SU-DHL-6 (cell line): ENCODE measurements around the gene BAD.

Experiments used
- H2AFZ ChIP-seq: fragments of 200-600 bp; sonication (generic); 2 replicates; pipeline ENCODE4 v1.6.1; 2014; ENCODE audit warnings: low read depth, mild to moderate bottlenecking, moderate library complexity, mixed read lengths, antibody characterized with exemption, low read length; ENCODE audit not compliant: severe bottlenecking
- H3F3A ChIP-seq: fragments of 200-600 bp; shearing (Covaris generic); 2 replicates; pipeline ENCODE4 v1.6.0; 2016; ENCODE audit warnings: antibody characterized with exemption, mild to moderate bottlenecking; ENCODE audit not compliant: insufficient read depth
- H3K27ac ChIP-seq: fragments of 200-600 bp; sonication (generic); 2 replicates; pipeline ENCODE4 v1.5.1; 2016; ENCODE audit warnings: low read depth, mild to moderate bottlenecking, low read length, moderate library complexity, mixed read lengths
- H3K27me3 ChIP-seq: fragments of 200-600 bp; sonication (generic), shearing (Covaris generic); 2 replicates; pipeline ENCODE4 v1.6.0; 2014; ENCODE audit warnings: mild to moderate bottlenecking, low read length
- H3K36me3 ChIP-seq: fragments of 200-600 bp; sonication (generic); 2 replicates; pipeline ENCODE4 v1.6.1; 2014; ENCODE audit warnings: mild to moderate bottlenecking, low read length, mixed read lengths
- H3K4me2 ChIP-seq: fragments of 300-600, 200-600 bp; shearing (Covaris generic), sonication (generic); 2 replicates; pipeline ENCODE4 v1.6.0; 2014; ENCODE audit warnings: low read length, low read depth, mild to moderate bottlenecking; ENCODE audit not compliant: poor library complexity, severe bottlenecking
- H3K4me3 ChIP-seq: fragments of 200-600 bp; sonication (generic); 2 replicates; pipeline ENCODE4 v1.5.1; 2014; ENCODE audit warnings: antibody characterized with exemption, low read length, mild to moderate bottlenecking, mixed read lengths; ENCODE audit not compliant: insufficient read depth, poor library complexity, severe bottlenecking
- H3K79me2 ChIP-seq: fragments of 200-600 bp; sonication (generic); 2 replicates; pipeline ENCODE4 v1.6.1; 2014; ENCODE audit warnings: mild to moderate bottlenecking, low read length, moderate library complexity; ENCODE audit not compliant: insufficient read depth
- H3K9ac ChIP-seq: fragments of 200-600 bp; sonication (generic); 2 replicates; pipeline ENCODE4 v1.7.0; 2014; ENCODE audit warnings: mild to moderate bottlenecking, low read length
- H3K9me2 ChIP-seq: fragments of 200-600 bp; sonication (generic); replicated peaks from 2 replicates; pipeline ENCODE4 v1.6.1; 2014; ENCODE audit warnings: low read length; ENCODE audit not compliant: insufficient read depth
- H3K9me3 ChIP-seq: fragments of 200-600 bp; sonication (generic); 2 replicates; pipeline ENCODE4 v1.6.1; 2014; ENCODE audit warnings: low read length, mixed read lengths; ENCODE audit not compliant: insufficient read depth
- H4K20me1 ChIP-seq: fragments of 200-600 bp; sonication (generic); 2 replicates; pipeline ENCODE4 v1.6.1; 2014; ENCODE audit warnings: low read depth, mild to moderate bottlenecking, antibody characterized with exemption, low read length, moderate library complexity, mixed read lengths
- CTCF ChIP-seq: fragments of 200-600 bp; sonication (generic); IDR thresholded peaks from one replicate; pipeline ENCODE4 v1.5.1; 2017; ENCODE audit warnings: antibody characterized with exemption, mild to moderate bottlenecking, low read length, moderate library complexity; ENCODE audit not compliant: insufficient read depth, poor library complexity, severe bottlenecking
- EZH2phosphoT487 ChIP-seq: fragments of 200-600 bp; sonication (generic), shearing (Covaris generic); conservative IDR thresholded peaks from 2 replicates; pipeline ENCODE4 v1.6.1; 2018; ENCODE audit warnings: mild to moderate bottlenecking, antibody characterized with exemption, low read length, moderate library complexity, mixed read lengths

BAD gene

GRCh38 chr11:64323373-64323772 lies 38.9 kb upstream of the BAD start:
- no peak overlapping the region for H3K9ac ChIP-seq
- no peak overlapping the region for H3K4me2 ChIP-seq
- H3K9me2 ChIP-seq, result no peaks in the 10 kb centered on the region
- H3K27me3 ChIP-seq, result no peaks in the 10 kb centered on the region
- H4K20me1 ChIP-seq, result no peaks in the 10 kb centered on the region
- no peak for TF ChIP-seq EZH2phosphoT487
- no peak for TF ChIP-seq CTCF
- H3K27ac ChIP-seq, result no peak overlapping the region
- no peak overlapping the region for H2AFZ ChIP-seq
- H3K36me3 ChIP-seq, result no peaks in the 10 kb centered on the region
- H3F3A ChIP-seq, result no peaks in the 10 kb centered on the region
- H3K4me3 ChIP-seq, result no peak overlapping the region
- no peaks in the 10 kb centered on the region for H3K9me3 ChIP-seq
- H3K79me2 ChIP-seq, result no peaks in the 10 kb centered on the region; the same call in 1 of the 2 replicates

- H3K27ac ChIP-seq, result no peak overlapping the region
Measured at GRCh38 chr11:64322925-64323260, 38.4 kb upstream of the BAD start.

DNA sequence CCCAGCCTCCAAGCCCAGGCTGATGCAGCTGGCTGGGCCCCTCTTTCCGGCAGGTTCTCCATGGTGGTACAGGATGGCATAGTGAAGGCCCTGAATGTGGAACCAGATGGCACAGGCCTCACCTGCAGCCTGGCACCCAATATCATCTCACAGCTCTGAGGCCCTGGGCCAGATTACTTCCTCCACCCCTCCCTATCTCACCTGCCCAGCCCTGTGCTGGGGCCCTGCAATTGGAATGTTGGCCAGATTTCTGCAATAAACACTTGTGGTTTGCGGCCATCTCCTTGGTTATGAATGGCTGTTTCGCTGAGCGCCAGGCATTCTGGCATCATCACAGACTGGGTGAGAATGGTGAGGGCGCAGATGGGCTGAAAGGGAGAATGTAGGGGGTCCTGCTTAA lies 37.1 kb upstream of the BAD start:
- H4K20me1 ChIP-seq, result no peaks in the 10 kb centered on the region
- H3K79me2 ChIP-seq, result no peaks in the 10 kb centered on the region; the same call in 1 of the 2 replicates
- H2AFZ ChIP-seq, result no peak overlapping the region
- no peaks in the 10 kb centered on the region for H3K9me3 ChIP-seq
- H3K27ac ChIP-seq, result no peak overlapping the region
- no peaks in the 10 kb centered on the region for H3K36me3 ChIP-seq
- TF ChIP-seq EZH2phosphoT487 (no peak), CTCF (no peak)
- H3K9me2 ChIP-seq, result no peaks in the 10 kb centered on the region
- H3K4me3 ChIP-seq, result no peak overlapping the region
- no peaks in the 10 kb centered on the region for H3K27me3 ChIP-seq
- H3K9ac ChIP-seq, result no peak overlapping the region
- no peak overlapping the region for H3K4me2 ChIP-seq
- H3F3A ChIP-seq, result peaks cover 11% of the 10 kb centered on the region

More at GRCh38 chr11:64322925-64323260, 38.4 kb upstream of the BAD start:
- H3K4me3 ChIP-seq, result no peak overlapping the region
- no peaks in the 10 kb centered on the region for H3K27me3 ChIP-seq
- no peaks in the 10 kb centered on the region for H3K9me2 ChIP-seq
- H3K4me2 ChIP-seq, result no peak overlapping the region
- no peaks in the 10 kb centered on the region for H3K36me3 ChIP-seq
- H3K9me3 ChIP-seq, result no peaks in the 10 kb centered on the region
- H3K9ac ChIP-seq, result no peak overlapping the region
- no peaks in the 10 kb centered on the region; the same call in 1 of the 2 replicates for H3K79me2 ChIP-seq
- no peaks in the 10 kb centered on the region for H3F3A ChIP-seq
- H4K20me1 ChIP-seq, result no peaks in the 10 kb centered on the region
- no peak overlapping the region for H2AFZ ChIP-seq
- TF ChIP-seq CTCF (no peak), EZH2phosphoT487 (no peak)

DNA sequence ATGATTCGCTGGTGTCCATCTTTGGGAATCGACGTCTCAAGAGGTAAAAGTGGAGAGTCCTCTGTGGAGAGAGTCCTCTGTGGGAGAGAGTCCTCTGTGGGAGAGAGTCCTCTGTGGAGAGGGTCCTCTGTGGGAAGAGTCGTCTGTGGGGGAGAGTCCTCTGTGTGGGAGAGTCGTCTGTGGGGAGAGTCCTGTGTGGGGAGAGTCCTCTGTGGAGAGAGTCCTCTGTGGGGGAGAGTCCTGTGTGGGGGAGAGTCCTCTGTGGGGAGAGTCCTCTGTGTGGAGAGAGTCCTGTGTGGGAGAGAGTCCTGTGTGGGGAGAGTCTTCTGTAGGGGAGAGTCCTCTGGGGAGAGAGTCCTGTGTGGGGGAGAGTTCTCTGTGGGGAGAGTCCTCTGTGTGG lies 36.6 kb upstream of the BAD start:
- Histone ChIP-seq H3F3A (peaks cover 15% of the 10 kb centered on the region), H4K20me1 (no peaks in the 10 kb centered on the region), H2AFZ (no peak overlapping the region), H3K36me3 (no peaks in the 10 kb centered on the region), H3K79me2 (no peaks in the 10 kb centered on the region; the same call in 1 of the 2 replicates), H3K27me3 (no peaks in the 10 kb centered on the region), H3K4me2 (no peak overlapping the region), H3K9ac (no peak overlapping the region), H3K27ac (no peak overlapping the region), H3K4me3 (no peak overlapping the region), H3K9me2 (no peaks in the 10 kb centered on the region), H3K9me3 (no peaks in the 10 kb centered on the region)
- TF ChIP-seq CTCF (no peak), EZH2phosphoT487 (no peak)
